ENCODE data around the gene CD40.

The CD40 gene

GRCh38 chr20:46111028-46111835 is 6.9 kb upstream of the CD40 start:
- H2AFZ ChIP-seq (ENCODE audit: low read depth), result no peak overlapping the region
- no peaks in the 10 kb centered on the region for H4K20me1 ChIP-seq (ENCODE audit: insufficient read depth)
- H3K4me3 ChIP-seq (IDR thresholded peaks at IDR 0.05; ENCODE audit: insufficient read depth, low read depth, low read length), result no peak overlapping the region
- no peak for TF ChIP-seq CTCF (conservative IDR thresholded peaks at IDR 0.05; ENCODE audit: low read depth, low read length)
- H3K79me2 ChIP-seq (ENCODE audit: insufficient read depth, low read depth), result no peaks in the 10 kb centered on the region
- H3K27ac ChIP-seq, result no peak overlapping the region
- peaks cover 33% of the 10 kb centered on the region for H3K4me1 ChIP-seq (ENCODE audit: low read depth, poor library complexity, severe bottlenecking)
- H3K9ac ChIP-seq, result no peak overlapping the region
- H3K4me2 ChIP-seq, result peak overlapping the region; percentile 68
- no peaks in the 10 kb centered on the region for H3K36me3 ChIP-seq (ENCODE audit: insufficient read depth)
- peaks cover 86% of the 10 kb centered on the region for H3K27me3 ChIP-seq (ENCODE audit: insufficient read depth, low read depth)

- no peaks in the 10 kb centered on the region for H3K36me3 ChIP-seq (ENCODE audit: insufficient read depth)
- H3K79me2 ChIP-seq (ENCODE audit: insufficient read depth, low read depth), result no peaks in the 10 kb centered on the region
- no peak overlapping the region for H3K9ac ChIP-seq
- TF ChIP-seq CTCF (conservative IDR thresholded peaks at IDR 0.05; ENCODE audit: low read depth, low read length), result no peak
- H3K4me1 ChIP-seq (ENCODE audit: low read depth, poor library complexity, severe bottlenecking), result peaks cover 33% of the 10 kb centered on the region
- H3K4me2 ChIP-seq, result no peak overlapping the region; the same call in 1 of the 2 replicates
- no peak overlapping the region for H3K4me3 ChIP-seq (IDR thresholded peaks at IDR 0.05; ENCODE audit: insufficient read depth, low read depth, low read length)
- peaks cover 88% of the 10 kb centered on the region for H3K27me3 ChIP-seq (ENCODE audit: insufficient read depth, low read depth)
- no peak overlapping the region for H2AFZ ChIP-seq (ENCODE audit: low read depth)
- H3K27ac ChIP-seq, result no peak overlapping the region
- H4K20me1 ChIP-seq (ENCODE audit: insufficient read depth), result no peaks in the 10 kb centered on the region
Observed at GRCh38 chr20:46111836-46112212, 6.3 kb upstream of the CD40 start.

- Histone ChIP-seq H3K9ac (no peak overlapping the region), H3K36me3 (ENCODE audit: insufficient read depth) (no peaks in the 10 kb centered on the region), H3K4me2 (no peak overlapping the region), H3K4me1 (ENCODE audit: low read depth, poor library complexity, severe bottlenecking) (peaks cover 33% of the 10 kb centered on the region), H2AFZ (ENCODE audit: low read depth) (no peak overlapping the region), H3K4me3 (IDR thresholded peaks at IDR 0.05; ENCODE audit: insufficient read depth, low read depth, low read length) (no peak overlapping the region), H3K79me2 (ENCODE audit: insufficient read depth, low read depth) (no peaks in the 10 kb centered on the region), H4K20me1 (ENCODE audit: insufficient read depth) (no peaks in the 10 kb centered on the region), H3K27ac (no peak overlapping the region), H3K27me3 (ENCODE audit: insufficient read depth, low read depth) (peaks cover 84% of the 10 kb centered on the region)
- no peak for TF ChIP-seq CTCF (conservative IDR thresholded peaks at IDR 0.05; ENCODE audit: low read depth, low read length)
Observed at GRCh38 chr20:46112430-46113112, 5.5 kb upstream of the CD40 start.

- no peak for TF ChIP-seq CTCF (conservative IDR thresholded peaks at IDR 0.05; ENCODE audit: low read depth, low read length)
- Histone ChIP-seq H3K4me3 (IDR thresholded peaks at IDR 0.05; ENCODE audit: insufficient read depth, low read depth, low read length) (no peak overlapping the region), H3K36me3 (ENCODE audit: insufficient read depth) (no peaks in the 10 kb centered on the region), H3K4me1 (ENCODE audit: low read depth, poor library complexity, severe bottlenecking) (peaks cover 28% of the 10 kb centered on the region), H3K27me3 (ENCODE audit: insufficient read depth, low read depth) (peaks cover 84% of the 10 kb centered on the region), H3K9ac (no peak overlapping the region), H3K79me2 (ENCODE audit: insufficient read depth, low read depth) (no peaks in the 10 kb centered on the region), H4K20me1 (ENCODE audit: insufficient read depth) (no peaks in the 10 kb centered on the region), H3K4me2 (no peak overlapping the region), H2AFZ (ENCODE audit: low read depth) (no peak overlapping the region), H3K27ac (no peak overlapping the region)
Observed at GRCh38 chr20:46113113-46113470, 5.0 kb upstream of the CD40 start.

All from KMS-11 (cell line).